GM10266 (cell line): Measurements from ENCODE around the gene SMPDL3B.

Experiments used
- DNase-seq: peaks from one replicate; pipeline ENCODE4 v3.0.0; 2012; ENCODE audit errors: extremely low spot score
- TF ChIP-seq, protein P1 (sequence below): IDR thresholded peaks from 2 replicates; pipeline ENCODE4 v1.5.1; 2012; ENCODE audit warnings: mild to moderate bottlenecking, low read depth; ENCODE audit not compliant: control insufficient read depth, insufficient read depth; ENCODE audit errors: missing control alignments

SMPDL3B gene

DNA sequence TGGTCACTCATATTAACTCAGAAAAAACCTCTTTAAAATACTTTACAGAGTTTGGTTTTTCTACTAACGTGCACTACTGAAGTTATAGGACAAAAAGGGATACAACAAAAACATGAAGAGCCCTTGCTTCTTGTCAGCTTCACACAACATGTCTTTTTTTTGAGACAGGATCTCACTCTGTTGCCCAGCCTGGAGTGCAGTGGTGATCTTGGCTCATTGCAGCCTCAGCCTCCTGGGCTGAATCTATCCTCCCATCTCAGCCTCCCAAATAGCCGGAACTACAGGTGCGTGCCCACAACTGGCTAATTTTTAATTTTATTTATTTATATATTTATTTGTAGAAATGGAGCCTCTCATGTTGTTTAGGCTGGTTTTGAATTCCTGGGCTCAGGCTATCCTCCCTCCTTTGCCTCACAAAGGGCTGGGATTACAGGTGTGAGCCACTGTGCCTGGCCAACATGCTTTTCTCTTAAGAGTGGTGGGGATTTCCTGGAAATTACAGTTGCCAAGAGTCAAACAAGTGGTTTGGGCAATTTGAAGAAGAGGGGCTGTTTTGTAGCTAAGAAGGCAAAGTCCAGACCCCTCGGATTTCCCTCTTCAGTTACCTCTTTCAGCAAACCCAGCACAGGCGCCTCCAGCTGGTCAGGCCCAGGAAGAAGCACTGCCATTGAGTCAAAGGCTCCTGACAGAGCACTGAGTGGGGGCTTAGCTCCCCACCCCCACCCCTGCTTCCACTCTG lies 6.4 kb upstream of the SMPDL3B start:
- TF ChIP-seq, protein P1, sequence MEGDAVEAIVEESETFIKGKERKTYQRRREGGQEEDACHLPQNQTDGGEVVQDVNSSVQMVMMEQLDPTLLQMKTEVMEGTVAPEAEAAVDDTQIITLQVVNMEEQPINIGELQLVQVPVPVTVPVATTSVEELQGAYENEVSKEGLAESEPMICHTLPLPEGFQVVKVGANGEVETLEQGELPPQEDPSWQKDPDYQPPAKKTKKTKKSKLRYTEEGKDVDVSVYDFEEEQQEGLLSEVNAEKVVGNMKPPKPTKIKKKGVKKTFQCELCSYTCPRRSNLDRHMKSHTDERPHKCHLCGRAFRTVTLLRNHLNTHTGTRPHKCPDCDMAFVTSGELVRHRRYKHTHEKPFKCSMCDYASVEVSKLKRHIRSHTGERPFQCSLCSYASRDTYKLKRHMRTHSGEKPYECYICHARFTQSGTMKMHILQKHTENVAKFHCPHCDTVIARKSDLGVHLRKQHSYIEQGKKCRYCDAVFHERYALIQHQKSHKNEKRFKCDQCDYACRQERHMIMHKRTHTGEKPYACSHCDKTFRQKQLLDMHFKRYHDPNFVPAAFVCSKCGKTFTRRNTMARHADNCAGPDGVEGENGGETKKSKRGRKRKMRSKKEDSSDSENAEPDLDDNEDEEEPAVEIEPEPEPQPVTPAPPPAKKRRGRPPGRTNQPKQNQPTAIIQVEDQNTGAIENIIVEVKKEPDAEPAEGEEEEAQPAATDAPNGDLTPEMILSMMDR, result peak; percentile 17
- no peak for DNase-seq

DNA sequence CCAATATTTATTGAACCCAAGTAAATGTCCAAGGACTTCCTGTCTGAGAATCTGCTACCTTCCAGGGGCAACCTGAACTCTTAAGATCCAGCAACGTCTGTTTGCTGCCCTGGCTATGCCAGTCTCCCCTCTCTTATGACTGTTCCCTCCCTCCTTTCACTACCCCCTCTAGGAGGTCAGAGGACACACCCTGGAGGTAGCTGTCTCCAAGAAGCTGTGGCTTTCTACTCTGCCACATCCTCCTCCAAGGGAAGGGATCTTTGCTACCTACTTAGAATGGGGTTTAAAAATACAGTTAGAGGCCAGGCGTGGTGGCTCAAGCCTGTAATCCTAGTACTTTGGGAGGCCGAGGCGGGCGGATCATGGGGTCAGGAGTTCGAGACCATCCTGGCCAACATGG lies 3.6 kb upstream of the SMPDL3B start:
- TF ChIP-seq, protein P1, result no peak

DNA sequence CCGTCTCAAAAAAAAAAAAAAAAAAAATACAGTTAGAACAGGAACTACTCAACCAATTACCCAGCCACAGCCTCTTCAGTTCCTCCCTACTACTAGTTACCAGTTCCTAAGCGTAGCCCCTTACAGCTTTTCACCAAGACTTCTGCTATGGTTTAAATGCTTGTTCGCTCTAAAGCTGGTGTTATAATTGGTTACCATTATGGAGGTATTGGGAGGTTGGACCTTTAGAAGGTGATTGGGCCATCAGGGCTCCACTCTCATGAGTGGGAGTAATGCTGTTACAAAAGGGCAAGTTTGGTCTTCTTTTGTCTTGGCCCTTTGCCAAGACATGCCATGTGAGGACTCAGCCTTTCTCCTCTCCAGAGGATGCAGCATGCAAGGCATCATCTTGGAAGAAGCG lies 3.0 kb upstream of the SMPDL3B start:
- DNase-seq, result no peak
- TF ChIP-seq, protein P1, result no peak

More for the DNA sequence above, 3.6 kb upstream of the SMPDL3B start:
- no peak for DNase-seq

DNA sequence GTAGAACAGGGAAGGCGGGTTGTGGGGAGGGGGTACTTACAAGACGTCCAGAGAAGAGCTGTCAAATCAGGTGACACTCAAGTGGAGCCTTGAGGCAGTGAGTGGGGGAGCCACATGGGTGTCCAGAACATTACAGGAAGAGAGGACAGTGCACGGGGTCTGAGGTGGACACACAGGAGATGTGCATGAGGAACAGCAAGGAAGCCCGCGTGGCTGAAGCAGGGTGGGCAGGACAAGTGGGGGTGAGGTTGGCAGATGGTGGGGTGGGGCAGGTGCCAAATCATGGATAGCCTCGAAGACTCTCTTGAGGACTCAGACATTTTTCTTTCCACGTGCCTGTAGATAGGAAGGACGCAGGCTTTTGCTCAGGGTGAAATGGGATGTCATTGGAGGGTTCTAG lies 921 bp downstream of the SMPDL3B start:
- DNase-seq, result no peak
- TF ChIP-seq, protein P1, result no peak

DNA sequence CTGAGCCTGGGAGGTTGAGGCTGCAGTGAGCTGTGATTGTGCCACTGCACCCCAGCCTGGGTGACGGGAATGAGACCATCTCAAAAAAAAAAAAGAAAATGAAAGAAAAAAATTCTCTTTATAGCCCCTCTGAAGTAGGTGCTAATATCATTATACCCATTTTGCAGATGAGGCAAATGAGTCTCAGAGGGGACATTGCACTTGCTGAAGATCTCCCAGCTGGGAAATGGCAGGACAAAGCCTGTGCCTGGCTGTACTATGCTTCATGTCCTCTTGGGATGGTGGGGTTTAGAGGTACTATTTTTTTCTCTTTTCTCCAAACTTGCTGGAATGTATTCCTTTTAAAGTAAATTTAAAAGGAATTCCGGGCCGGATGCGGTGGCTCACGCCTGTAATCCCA lies 1.6 kb downstream of the SMPDL3B start:
- no peak for DNase-seq
- TF ChIP-seq, protein P1, result no peak

DNA sequence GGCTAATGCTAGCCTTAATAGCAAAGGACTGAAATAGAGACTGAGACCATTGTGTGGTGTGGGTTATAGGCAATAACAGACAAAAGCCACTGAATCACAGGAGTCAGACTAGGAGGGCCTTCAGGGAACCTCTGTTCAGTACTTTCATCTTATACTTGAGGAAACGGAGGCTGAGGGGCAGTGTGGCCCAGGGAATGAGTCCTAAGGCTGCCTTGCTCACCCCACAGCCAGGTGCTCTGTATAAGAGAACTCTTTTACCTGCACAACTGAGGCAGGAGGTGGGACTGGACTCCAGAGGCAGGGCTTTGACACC lies 2.7 kb downstream of the SMPDL3B start:
- TF ChIP-seq, protein P1, result no peak

DNA sequence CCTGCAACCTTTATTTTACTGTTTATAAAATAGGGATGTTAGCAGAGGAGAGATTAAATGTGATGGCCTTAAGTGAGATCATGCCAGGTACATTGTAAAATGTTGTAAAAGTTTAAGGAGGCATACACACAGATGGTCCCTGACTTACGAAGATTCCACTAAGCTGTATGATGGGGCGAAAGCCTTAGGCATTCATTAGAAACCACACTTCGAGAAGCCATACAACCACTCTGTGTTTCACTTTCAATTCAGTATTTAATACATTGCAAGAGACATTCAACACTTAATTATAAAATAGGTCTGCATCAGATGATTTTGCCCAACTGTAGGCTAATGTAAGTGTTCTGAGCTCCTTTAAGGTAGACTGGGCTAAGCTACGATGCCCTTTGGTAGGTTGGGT lies 3.7 kb downstream of the SMPDL3B start:
- DNase-seq, result no peak
- TF ChIP-seq, protein P1, result no peak

More for the DNA sequence above, 2.7 kb downstream of the SMPDL3B start:
- DNase-seq, result no peak
